Measurements from ENCODE around the gene CLOCK.

CLOCK gene

GRCh38 chr4:55445921-55446577 lies 100.7 kb downstream of the CLOCK start:
- Histone ChIP-seq H3K4me3 (no peak overlapping the region), H3K4me1 (no peaks in the 10 kb centered on the region), H3K36me3 (replicated peaks) (peaks cover 32% of the 10 kb centered on the region), H3K27me3 (ENCODE audit: low read depth) (no peaks in the 10 kb centered on the region), H3K9me3 (no peaks in the 10 kb centered on the region)
- in situ Hi-C loops (cut with MboI; ENCODE audit: low sequenced_read_pairs): no loop called here
- no peak for DNase-seq (ENCODE audit: low spot score in 2 of 2)

- H3K4me1 ChIP-seq: no peaks in the 10 kb centered on the region
- peaks cover 29% of the 10 kb centered on the region for H3K36me3 ChIP-seq (replicated peaks)
- no peaks in the 10 kb centered on the region for H3K9me3 ChIP-seq
- in situ Hi-C loops (cut with MboI; ENCODE audit: low sequenced_read_pairs): no loop called here
- no peak for DNase-seq (ENCODE audit: low spot score in 2 of 2)
- H3K4me3 ChIP-seq: no peak overlapping the region
- H3K27me3 ChIP-seq (ENCODE audit: low read depth): no peaks in the 10 kb centered on the region
These were observed 101.9 kb downstream of the CLOCK start for GRCh38 chr4:55444827-55445226.

GRCh38 chr4:55442541-55442940 lies 104.2 kb downstream of the CLOCK start:
- H3K27me3 ChIP-seq (ENCODE audit: low read depth): no peaks in the 10 kb centered on the region
- H3K9me3 ChIP-seq: no peaks in the 10 kb centered on the region
- in situ Hi-C loops (cut with MboI; ENCODE audit: low sequenced_read_pairs): no loop called here
- peaks cover 16% of the 10 kb centered on the region for H3K36me3 ChIP-seq (replicated peaks)
- H3K4me1 ChIP-seq: peaks cover 5% of the 10 kb centered on the region; the same call in 1 of the 2 replicates
- H3K4me3 ChIP-seq: no peak overlapping the region
- no peak for DNase-seq (ENCODE audit: low spot score in 2 of 2)

GRCh38 chr4:55440786-55441185 lies 105.9 kb downstream of the CLOCK start:
- in situ Hi-C loops (cut with MboI; ENCODE audit: low sequenced_read_pairs): no loop called here
- no peaks in the 10 kb centered on the region for H3K9me3 ChIP-seq
- no peak overlapping the region for H3K4me3 ChIP-seq
- DNase-seq (ENCODE audit: low spot score in 2 of 2): no peak
- H3K4me1 ChIP-seq: peaks cover 5% of the 10 kb centered on the region; the same call in 1 of the 2 replicates
- H3K27me3 ChIP-seq (ENCODE audit: low read depth): no peaks in the 10 kb centered on the region
- peaks cover 21% of the 10 kb centered on the region for H3K36me3 ChIP-seq (replicated peaks)

GRCh38 chr4:55439023-55439422 lies 107.7 kb downstream of the CLOCK start:
- DNase-seq (ENCODE audit: low spot score in 2 of 2): peak in 1 of 2 experiments; percentile 25
- Histone ChIP-seq H3K4me3 (no peak overlapping the region), H3K9me3 (no peaks in the 10 kb centered on the region), H3K27me3 (ENCODE audit: low read depth) (no peaks in the 10 kb centered on the region), H3K36me3 (replicated peaks) (peaks cover 26% of the 10 kb centered on the region), H3K4me1 (peaks cover 5% of the 10 kb centered on the region; the same call in 1 of the 2 replicates)
- in situ Hi-C loops (cut with MboI; ENCODE audit: low sequenced_read_pairs): no loop called here

- H3K9me3 ChIP-seq: no peaks in the 10 kb centered on the region
- H3K27me3 ChIP-seq (ENCODE audit: low read depth): no peaks in the 10 kb centered on the region
- H3K36me3 ChIP-seq (replicated peaks): peaks cover 28% of the 10 kb centered on the region
- no peak for DNase-seq (ENCODE audit: low spot score in 2 of 2)
- H3K4me1 ChIP-seq: peaks cover 5% of the 10 kb centered on the region; the same call in 1 of the 2 replicates
- in situ Hi-C loops (cut with MboI; ENCODE audit: low sequenced_read_pairs): no loop called here
- H3K4me3 ChIP-seq: no peak overlapping the region
These were observed 108.4 kb downstream of the CLOCK start for GRCh38 chr4:55438314-55438713.

GRCh38 chr4:55437823-55438222 lies 108.9 kb downstream of the CLOCK start:
- Histone ChIP-seq H3K9me3 (no peaks in the 10 kb centered on the region), H3K27me3 (ENCODE audit: low read depth) (no peaks in the 10 kb centered on the region), H3K4me1 (peaks cover 5% of the 10 kb centered on the region; the same call in 1 of the 2 replicates), H3K36me3 (replicated peaks) (peaks cover 32% of the 10 kb centered on the region), H3K4me3 (no peak overlapping the region)
- DNase-seq (ENCODE audit: low spot score in 2 of 2): no peak
- in situ Hi-C loops (cut with MboI; ENCODE audit: low sequenced_read_pairs): no loop called here

- no peak for DNase-seq (ENCODE audit: low spot score in 2 of 2)
- Histone ChIP-seq H3K9me3 (no peaks in the 10 kb centered on the region), H3K27me3 (ENCODE audit: low read depth) (no peaks in the 10 kb centered on the region), H3K4me3 (no peak overlapping the region), H3K36me3 (replicated peaks) (peaks cover 34% of the 10 kb centered on the region), H3K4me1 (peaks cover 5% of the 10 kb centered on the region; the same call in 1 of the 2 replicates)
- in situ Hi-C loops (cut with MboI; ENCODE audit: low sequenced_read_pairs): no loop called here
These were observed 109.3 kb downstream of the CLOCK start for GRCh38 chr4:55437356-55437796.

GRCh38 chr4:55435141-55435841 lies 111.4 kb downstream of the CLOCK start:
- Histone ChIP-seq H3K36me3 (replicated peaks) (peaks cover 42% of the 10 kb centered on the region), H3K4me3 (no peak overlapping the region), H3K27me3 (ENCODE audit: low read depth) (no peaks in the 10 kb centered on the region), H3K4me1 (peaks cover 5% of the 10 kb centered on the region; the same call in 1 of the 2 replicates), H3K9me3 (no peaks in the 10 kb centered on the region)
- DNase-seq (ENCODE audit: low spot score in 2 of 2): no peak
- in situ Hi-C loops (cut with MboI; ENCODE audit: low sequenced_read_pairs): no loop called here

- Histone ChIP-seq H3K4me1 (no peaks in the 10 kb centered on the region), H3K4me3 (no peak overlapping the region), H3K36me3 (replicated peaks) (peaks cover 64% of the 10 kb centered on the region), H3K9me3 (no peaks in the 10 kb centered on the region), H3K27me3 (ENCODE audit: low read depth) (no peaks in the 10 kb centered on the region)
- DNase-seq (ENCODE audit: low spot score in 2 of 2): no peak
- in situ Hi-C loops (cut with MboI; ENCODE audit: low sequenced_read_pairs): no loop called here
These were observed 114.9 kb downstream of the CLOCK start for GRCh38 chr4:55431710-55432336.

- no peaks in the 10 kb centered on the region for H3K27me3 ChIP-seq (ENCODE audit: low read depth)
- H3K9me3 ChIP-seq: no peaks in the 10 kb centered on the region
- H3K4me1 ChIP-seq: no peaks in the 10 kb centered on the region
- in situ Hi-C loops (cut with MboI; ENCODE audit: low sequenced_read_pairs): no loop called here
- H3K4me3 ChIP-seq: no peak overlapping the region
- H3K36me3 ChIP-seq (replicated peaks): peaks cover 81% of the 10 kb centered on the region
- DNase-seq (ENCODE audit: low spot score in 2 of 2): no peak
These were observed 121.9 kb downstream of the CLOCK start for GRCh38 chr4:55424791-55425190.

GRCh38 chr4:55416176-55416575 lies 130.5 kb downstream of the CLOCK start:
- DNase-seq (ENCODE audit: low spot score in 2 of 2): no peak
- peaks cover 58% of the 10 kb centered on the region for H3K36me3 ChIP-seq (replicated peaks)

GRCh38 chr4:55411621-55412020 lies 135.1 kb downstream of the CLOCK start:
- Histone ChIP-seq H3K27me3 (ENCODE audit: low read depth) (no peaks in the 10 kb centered on the region), H3K9me3 (no peaks in the 10 kb centered on the region), H3K4me3 (no peak overlapping the region), H3K36me3 (replicated peaks) (peaks cover 40% of the 10 kb centered on the region), H3K4me1 (no peaks in the 10 kb centered on the region)
- in situ Hi-C loops (cut with MboI; ENCODE audit: low sequenced_read_pairs): no loop called here
- no peak for DNase-seq (ENCODE audit: low spot score in 2 of 2)

More at GRCh38 chr4:55416176-55416575, 130.5 kb downstream of the CLOCK start:
- Histone ChIP-seq H3K4me3 (no peak overlapping the region), H3K4me1 (no peaks in the 10 kb centered on the region), H3K9me3 (no peaks in the 10 kb centered on the region), H3K27me3 (ENCODE audit: low read depth) (no peaks in the 10 kb centered on the region)
- in situ Hi-C loops (cut with MboI; ENCODE audit: low sequenced_read_pairs): no loop called here

GRCh38 chr4:55410431-55410830 lies 136.3 kb downstream of the CLOCK start:
- no peak for DNase-seq (ENCODE audit: low spot score in 2 of 2)
- in situ Hi-C loops (cut with MboI; ENCODE audit: low sequenced_read_pairs): no loop called here
- no peaks in the 10 kb centered on the region for H3K9me3 ChIP-seq
- H3K4me3 ChIP-seq: no peak overlapping the region
- no peaks in the 10 kb centered on the region for H3K27me3 ChIP-seq (ENCODE audit: low read depth)
- H3K36me3 ChIP-seq (replicated peaks): peaks cover 43% of the 10 kb centered on the region
- no peaks in the 10 kb centered on the region for H3K4me1 ChIP-seq
